GM19467 (cell line): ENCODE data around the gene C1QTNF4.
A peak's percentile ranks its signal among the peaks of the same experiment; 100 is the strongest.

ENCODE experiments used
- ATAC-seq: cut with Tn5 transposase; IDR thresholded peaks from one replicate; pipeline ENCODE4 v1.9.1; 2021; ENCODE audit warnings: mild to moderate bottlenecking, moderate library complexity; ENCODE audit not compliant: unreplicated experiment

Gene C1QTNF4

DNA sequence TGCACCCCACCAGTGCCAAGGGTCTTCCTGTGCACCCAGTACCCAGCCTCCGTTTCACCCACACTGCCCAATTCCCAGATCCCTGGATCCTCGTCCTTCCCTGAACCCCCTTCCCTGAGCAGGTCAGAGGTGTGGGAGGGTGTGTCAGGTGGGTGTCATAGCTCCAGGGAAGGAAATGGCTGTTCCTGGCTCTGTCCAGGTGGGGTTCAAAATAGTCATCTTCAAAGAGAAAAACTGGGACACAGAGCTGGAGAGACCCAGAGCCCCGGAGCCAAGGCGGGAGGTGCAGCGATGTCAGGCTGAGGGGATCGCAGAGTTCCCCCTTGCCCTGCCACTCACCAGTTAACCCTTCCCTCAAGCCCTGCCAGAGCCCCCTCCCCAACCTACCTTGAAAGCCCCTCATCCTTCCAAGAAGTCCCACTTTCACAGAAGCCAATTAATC is 698 bp downstream of the C1QTNF4 start:
- ATAC-seq: no peak

- ATAC-seq: no peak
Observed at GRCh38 chr11:47592970-47593369, 1.2 kb downstream of the C1QTNF4 start.

DNA sequence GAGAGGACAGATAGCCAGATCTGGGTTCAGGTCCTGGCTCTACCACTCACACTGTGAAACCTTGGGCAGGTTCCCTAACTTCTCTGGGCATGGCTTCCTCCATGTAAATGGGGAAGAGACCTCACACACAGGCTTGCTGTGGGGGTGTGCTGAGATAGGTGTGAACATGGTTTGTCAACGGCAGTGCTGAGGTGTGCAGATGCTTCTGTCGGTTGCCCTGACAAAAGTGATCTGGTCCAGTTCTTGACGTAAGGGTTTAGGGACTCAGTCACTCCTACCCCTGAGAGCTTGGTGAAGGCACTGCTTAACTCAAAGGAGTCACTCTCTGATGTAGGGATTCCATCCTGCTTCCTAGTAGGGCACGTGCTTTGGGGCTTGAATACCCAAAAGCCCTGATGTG is 2.0 kb downstream of the C1QTNF4 start:
- ATAC-seq: no peak

GRCh38 chr11:47591764-47592163 is 2.4 kb downstream of the C1QTNF4 start:
- no peak for ATAC-seq

- ATAC-seq: no peak
Observed at GRCh38 chr11:47589977-47590861, 4.0 kb downstream of the C1QTNF4 start.

- ATAC-seq: no peak
Observed at GRCh38 chr11:47589584-47589976, 4.6 kb downstream of the C1QTNF4 start.

DNA sequence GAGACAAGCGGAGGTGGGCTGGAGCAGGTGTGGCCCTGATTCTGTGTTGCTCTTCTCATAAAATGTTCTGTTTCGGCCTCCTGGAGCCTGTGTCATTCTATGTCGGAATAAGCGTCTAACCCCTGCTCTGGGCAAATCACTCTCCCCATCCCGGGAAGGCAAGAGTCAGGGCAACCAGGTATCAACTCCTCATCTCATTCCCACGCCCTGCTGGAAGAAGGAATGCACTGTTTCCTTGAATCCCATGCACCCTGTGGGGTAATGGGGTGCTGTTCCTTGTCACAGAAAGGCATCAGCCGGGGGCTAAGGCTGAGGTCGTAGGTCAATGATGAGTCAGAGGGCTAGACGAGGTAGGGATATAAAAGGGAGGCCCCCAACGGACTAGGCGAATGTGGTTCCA is 5.1 kb downstream of the C1QTNF4 start:
- no peak for ATAC-seq

DNA sequence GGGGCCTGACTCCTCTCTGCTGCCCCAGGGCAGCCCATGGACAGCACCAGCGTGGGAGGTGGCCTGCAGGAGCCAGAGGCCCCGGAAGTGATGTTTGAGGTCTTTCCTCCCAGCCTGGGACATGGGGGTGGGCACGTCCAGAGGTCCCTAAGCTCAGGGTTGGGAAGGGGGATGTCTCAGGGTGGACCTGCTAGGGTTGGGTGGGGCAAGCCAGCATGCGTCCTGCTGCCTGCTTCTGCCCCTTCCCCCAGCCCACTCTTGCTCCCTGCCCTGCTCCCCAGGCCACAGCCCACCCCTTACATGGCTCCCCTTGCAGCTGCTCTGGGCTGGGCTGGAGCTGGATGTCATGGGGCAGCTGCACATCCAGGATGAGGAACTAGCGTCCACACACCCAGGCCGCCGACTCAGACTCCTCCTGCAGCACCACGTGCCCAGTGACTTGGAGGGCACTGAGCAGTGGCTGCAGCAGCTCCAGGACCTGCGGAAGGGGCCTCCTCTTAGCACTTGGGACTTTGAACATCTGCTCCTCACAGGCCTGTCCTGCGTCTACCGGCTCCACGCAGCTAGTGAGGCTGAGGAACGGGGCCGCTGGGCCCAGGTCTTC is 6.4 kb downstream of the C1QTNF4 start:
- no peak for ATAC-seq

GRCh38 chr11:47587039-47587716 is 7.0 kb downstream of the C1QTNF4 start:
- no peak for ATAC-seq

DNA sequence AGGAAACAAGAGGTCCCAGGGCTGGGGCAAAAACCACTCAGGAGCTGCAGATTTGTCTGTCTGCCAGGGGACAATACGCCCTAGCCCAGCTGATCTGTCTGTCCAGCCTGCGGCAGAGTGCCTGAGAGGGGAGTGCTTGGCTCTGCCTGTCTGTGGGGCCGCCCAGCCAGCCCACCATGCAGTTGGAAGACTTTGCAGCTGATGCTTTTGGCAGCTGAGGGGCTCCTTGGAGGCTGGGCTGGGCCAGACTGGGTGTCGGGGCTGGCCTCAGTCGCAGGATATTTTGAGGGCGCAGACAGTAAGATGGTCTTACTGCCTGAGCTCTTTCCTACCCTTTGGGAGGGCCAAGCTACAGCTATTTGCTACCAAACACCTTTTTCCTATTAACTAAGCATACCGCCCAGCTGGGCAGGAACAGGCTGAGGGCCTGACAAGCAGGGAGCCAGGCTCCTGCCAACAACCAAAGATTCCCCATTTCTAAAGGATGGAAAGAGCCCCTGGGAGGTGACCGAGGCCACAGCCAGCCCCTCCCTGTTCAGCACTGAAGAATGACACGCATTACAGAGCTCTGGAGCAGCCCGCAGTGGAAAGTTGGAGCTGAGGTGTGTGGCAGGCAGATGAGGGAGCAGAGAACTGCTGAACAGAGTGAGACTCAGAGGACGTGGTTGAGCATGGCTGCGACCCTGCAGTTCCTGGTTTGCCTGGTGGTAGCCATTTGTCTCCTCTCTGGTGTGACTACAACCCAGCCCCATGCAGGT is 7.9 kb downstream of the C1QTNF4 start, which contains the start of gene FAM180B:
FAM180B (plus strand) TSS at position 581 of the 758 bp plus-strand sequence; CDS start at position 672, 91 bp downstream.
- ATAC-seq: no peak

GRCh38 chr11:47583844-47584243 is 10.4 kb downstream of the C1QTNF4 start:
- no peak for ATAC-seq

DNA sequence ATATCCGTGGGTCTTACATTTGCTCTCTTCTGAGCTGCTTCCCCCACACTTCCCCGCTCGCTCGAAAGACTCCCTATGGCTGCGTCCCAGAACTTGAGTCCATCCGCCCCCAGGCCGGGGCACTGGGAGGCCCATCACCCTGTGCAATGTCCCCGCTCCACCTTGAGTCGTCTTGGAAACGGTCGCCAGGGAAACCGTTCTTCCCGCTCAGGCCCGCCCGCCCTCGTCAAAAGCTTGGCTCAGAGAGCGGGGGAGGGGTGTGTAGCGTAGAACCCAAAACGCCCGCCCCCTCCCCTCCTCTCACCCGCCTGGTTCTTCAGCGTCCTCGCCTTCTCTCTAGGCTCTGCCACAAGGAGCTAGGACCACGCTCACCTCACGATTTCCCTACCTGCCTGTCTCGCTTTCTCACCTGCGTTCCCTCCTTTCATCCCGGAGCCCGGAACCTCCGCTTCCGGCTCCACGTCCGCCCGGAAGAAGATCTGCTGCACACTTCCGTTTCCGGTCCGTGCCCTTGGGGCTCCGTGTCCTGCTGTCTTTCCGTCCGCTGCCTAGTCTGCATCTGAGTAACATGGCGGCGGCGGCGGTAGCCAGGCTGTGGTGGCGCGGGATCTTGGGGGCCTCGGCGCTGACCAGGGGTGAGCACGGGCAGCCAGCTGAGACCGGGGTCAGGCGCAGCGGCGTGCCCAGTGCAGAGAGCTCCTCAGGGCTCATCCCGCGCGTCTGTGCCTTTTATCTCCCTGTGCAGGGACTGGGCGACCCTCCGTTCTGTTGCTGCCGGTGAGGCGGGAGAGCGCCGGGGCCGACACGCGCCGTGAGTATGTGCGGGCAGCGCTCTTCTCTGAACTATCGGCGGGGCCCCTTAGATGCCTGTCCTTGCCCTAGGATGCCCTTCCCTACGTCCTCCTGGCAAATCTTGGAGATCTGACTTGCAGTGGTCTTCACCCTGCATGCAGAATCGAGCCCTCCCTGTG is 15.4 kb downstream of the C1QTNF4 start, which contains the start of the genes KBTBD4 and NDUFS3:
KBTBD4 (minus strand) TSS at position 447 of the 971 bp plus-strand sequence; CDS start at position 428, 19 bp downstream.
NDUFS3 (plus strand) TSS at position 551 of the 971 bp plus-strand sequence; CDS start at position 569, 18 bp downstream.
- ATAC-seq: peak; percentile 91

- no peak for ATAC-seq
Observed at GRCh38 chr11:47577460-47578041, 16.7 kb downstream of the C1QTNF4 start.

DNA sequence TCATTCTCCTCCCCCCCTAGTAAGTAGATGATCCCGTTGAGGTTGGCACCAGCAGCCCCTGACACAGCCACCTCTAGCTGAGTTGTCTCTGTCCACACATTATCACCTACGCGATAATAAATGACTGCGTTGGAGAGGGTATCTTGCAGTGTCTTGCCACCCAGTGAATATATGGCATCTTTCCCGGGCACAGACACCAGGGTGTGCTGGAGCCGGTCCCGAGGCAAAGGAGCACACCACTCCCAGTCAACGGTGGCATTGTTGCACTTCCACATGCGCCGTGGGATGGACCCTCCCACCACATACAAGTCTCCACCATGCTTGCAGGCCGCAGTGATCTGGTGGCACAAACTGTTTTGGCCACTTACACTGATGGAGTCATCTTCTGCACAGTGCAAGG is 20.9 kb downstream of the C1QTNF4 start:
- no peak for ATAC-seq

- no peak for ATAC-seq
Observed at GRCh38 chr11:47572715-47573255, 21.4 kb downstream of the C1QTNF4 start.

DNA sequence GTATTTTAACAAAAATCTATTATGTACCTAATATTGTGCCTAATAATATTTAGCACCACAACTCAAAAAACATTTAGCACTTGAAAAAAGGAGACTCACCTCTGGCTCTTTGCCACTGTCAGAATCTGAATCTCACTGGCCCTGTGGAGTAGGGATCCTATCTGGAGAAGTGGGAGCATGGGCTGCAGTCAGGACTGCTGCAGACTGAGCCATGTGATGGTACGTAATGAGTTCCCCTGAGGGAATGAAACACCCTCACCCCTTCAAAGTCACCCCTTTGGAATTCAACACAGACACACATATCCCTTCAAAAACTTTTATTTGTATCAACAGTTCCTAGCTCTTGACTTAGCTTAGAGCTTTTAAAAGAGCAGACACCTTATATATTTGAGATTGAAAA is 22.3 kb downstream of the C1QTNF4 start:
- ATAC-seq: no peak

- no peak for ATAC-seq
Observed at GRCh38 chr11:47571357-47571729, 22.9 kb downstream of the C1QTNF4 start.

DNA sequence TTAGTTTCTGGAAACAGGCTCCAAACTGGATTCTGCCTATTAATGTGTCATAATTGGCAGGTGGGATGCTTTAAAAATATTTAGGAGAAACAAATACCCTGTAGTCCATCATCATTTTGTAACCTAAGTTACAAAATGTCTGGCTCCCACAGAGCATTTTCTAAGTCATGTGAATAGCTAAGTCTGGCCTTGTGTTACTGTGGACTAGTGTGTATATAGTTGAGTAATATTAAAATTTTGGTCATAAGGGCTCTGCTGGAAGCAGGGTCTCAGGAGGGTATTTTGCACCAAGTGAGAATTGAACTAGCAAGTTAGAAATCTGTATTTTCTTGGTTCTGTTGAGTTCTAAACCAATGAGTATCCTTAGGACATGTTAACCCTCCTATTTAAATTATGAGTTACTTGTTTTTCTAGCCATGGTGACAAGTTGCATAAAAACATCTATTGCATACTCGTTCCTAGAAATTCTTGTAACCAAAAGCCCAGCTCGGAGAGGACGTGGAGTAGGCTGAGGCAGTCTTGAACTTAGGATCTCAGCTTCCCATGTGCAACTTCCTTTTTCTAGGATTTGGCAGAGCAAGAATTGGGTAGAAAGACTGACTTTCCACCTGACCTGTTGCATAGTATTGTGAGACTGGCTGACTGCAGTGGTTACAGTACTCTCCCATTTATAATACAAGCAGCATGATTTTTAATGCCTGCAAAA is 23.4 kb downstream of the C1QTNF4 start:
- no peak for ATAC-seq
